Activated T-helper 1 cell treated with anti-CD3 and anti-CD28 coated beads, Interleukin-12 subunit alpha, Interleukin-12 subunit beta, Interleukin-2, Interleukin-4 antibody, amounts not matched to agents 30 ng/mL and 10 ng/mL and 1 ng/mL, durations not matched to agents 14 hours and 24 hours and 36 hours (primary cell): Measurements from ENCODE around the gene TECRL. TPM values are rescaled to one million over a fixed set of nuclear protein-coding genes. Genes with fewer than 3 reads are reported as not detected.

Experiments
- DNase-seq: peaks from one replicate; pipeline ENCODE4 v3.0.0; 2021; ENCODE audit warnings: low spot score
- H3K27ac Mint-ChIP-seq: one replicate; pipeline ENCODE4 v1.8.0; 2021; ENCODE audit warnings: mild to moderate bottlenecking, mixed read lengths
- H3K27me3 Mint-ChIP-seq: one replicate; pipeline ENCODE4 v1.8.0; 2022; ENCODE audit warnings: mild to moderate bottlenecking, moderate library complexity, mixed read lengths; ENCODE audit not compliant: insufficient read depth
- H3K36me3 Mint-ChIP-seq: one replicate; pipeline ENCODE4 v1.8.0; 2021; ENCODE audit warnings: low read depth, mixed read lengths
- H3K4me1 Mint-ChIP-seq: one replicate; pipeline ENCODE4 v1.8.0; 2021; ENCODE audit warnings: low read depth, mixed read lengths
- H3K4me3 Mint-ChIP-seq: one replicate; pipeline ENCODE4 v1.8.0; 2021; ENCODE audit warnings: mild to moderate bottlenecking, moderate library complexity, mixed read lengths
- H3K9me3 Mint-ChIP-seq: one replicate; pipeline ENCODE4 v1.8.0; 2021; ENCODE audit warnings: mixed read lengths
- intact Hi-C: fragments of 100-400 bp; cut with micrococcal nuclease; formaldehyde crosslinking; loops from one replicate; pipeline ENCODE4 v1.15.1; 2024
- total RNA-seq: library from RNA; stranded (reverse); gene quantifications from 2 replicates; pipeline ENCODE4 v1.2.3, GENCODE V29; 2022

TECRL gene
- total RNA-seq, 1 donor from 2014 or later, result not detected

- Mint-ChIP-seq H3K27ac (no peak overlapping the region), H3K4me3 (no peak overlapping the region), H3K36me3 (no peaks in the 10 kb centered on the region), H3K9me3 (peaks cover 1% of the 10 kb centered on the region), H3K4me1 (no peaks in the 10 kb centered on the region), H3K27me3 (no peaks in the 10 kb centered on the region)
- DNase-seq, result no peak
- intact Hi-C loops, result no loop called here
Observed at GRCh38 chr4:64272432-64272831, 136.8 kb downstream of the TECRL start.

GRCh38 chr4:64271601-64272081 lies 137.6 kb downstream of the TECRL start:
- peaks cover 9% of the 10 kb centered on the region for H3K9me3 Mint-ChIP-seq
- H3K27ac Mint-ChIP-seq, result no peak overlapping the region
- H3K27me3 Mint-ChIP-seq, result no peaks in the 10 kb centered on the region
- no peaks in the 10 kb centered on the region for H3K36me3 Mint-ChIP-seq
- no peaks in the 10 kb centered on the region for H3K4me1 Mint-ChIP-seq
- no peak overlapping the region for H3K4me3 Mint-ChIP-seq
- DNase-seq, result no peak
- intact Hi-C loops, result no loop called here

DNA sequence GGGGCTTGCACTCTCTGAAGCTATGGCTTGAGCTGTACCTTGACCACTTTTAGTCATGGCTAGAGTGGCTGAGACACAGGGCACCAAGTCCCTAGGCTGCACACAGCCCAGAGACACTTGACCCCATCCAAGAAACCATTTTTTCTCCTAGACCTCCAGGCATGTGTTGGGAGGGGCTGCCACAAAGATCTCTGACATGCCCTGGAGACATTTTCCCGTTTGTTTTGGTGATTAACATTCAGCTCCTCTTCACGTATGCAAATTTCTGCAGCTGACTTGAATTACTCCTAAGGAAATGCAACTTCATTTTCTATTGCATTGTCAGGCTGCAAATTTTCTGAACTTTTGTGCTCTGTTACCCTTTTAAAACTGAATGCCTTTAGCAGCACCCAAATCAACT lies 142.6 kb downstream of the TECRL start:
- H3K4me3 Mint-ChIP-seq, result no peak overlapping the region
- no peaks in the 10 kb centered on the region for H3K27me3 Mint-ChIP-seq
- H3K4me1 Mint-ChIP-seq, result no peaks in the 10 kb centered on the region
- intact Hi-C loops, result no loop called here
- peaks cover 15% of the 10 kb centered on the region for H3K9me3 Mint-ChIP-seq
- H3K36me3 Mint-ChIP-seq, result no peaks in the 10 kb centered on the region
- no peak for DNase-seq
- H3K27ac Mint-ChIP-seq, result no peak overlapping the region

DNA sequence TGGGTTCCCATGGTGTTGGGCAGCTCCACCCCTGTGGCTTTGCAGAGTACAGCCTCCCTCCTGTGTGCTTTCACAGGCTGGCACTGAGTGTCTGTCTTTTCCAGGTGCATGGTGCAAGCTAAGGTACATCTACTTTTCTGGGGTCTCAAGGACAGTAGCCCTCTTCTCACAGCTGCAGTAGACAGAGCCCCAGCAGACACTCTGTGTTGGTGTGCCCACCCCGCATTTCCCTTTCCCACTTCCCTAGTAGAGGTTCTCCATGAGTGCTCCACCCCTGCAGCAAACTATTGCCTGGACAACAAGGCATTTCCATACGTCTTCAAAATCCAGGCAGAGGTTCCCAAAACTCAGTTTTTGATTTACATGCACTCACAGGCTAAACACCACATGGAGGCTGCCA lies 143.0 kb downstream of the TECRL start:
- no peak for DNase-seq
- Mint-ChIP-seq H3K27ac (no peak overlapping the region), H3K4me3 (no peak overlapping the region), H3K36me3 (no peaks in the 10 kb centered on the region), H3K27me3 (no peaks in the 10 kb centered on the region), H3K9me3 (peaks cover 15% of the 10 kb centered on the region), H3K4me1 (no peaks in the 10 kb centered on the region)
- intact Hi-C loops, result no loop called here

GRCh38 chr4:64251781-64252180 lies 157.5 kb downstream of the TECRL start:
- H3K27ac Mint-ChIP-seq, result no peak overlapping the region
- H3K36me3 Mint-ChIP-seq, result no peaks in the 10 kb centered on the region
- H3K9me3 Mint-ChIP-seq, result peaks cover 7% of the 10 kb centered on the region
- H3K4me1 Mint-ChIP-seq, result no peaks in the 10 kb centered on the region
- H3K4me3 Mint-ChIP-seq, result no peak overlapping the region
- no peak for DNase-seq
- intact Hi-C loops, result no loop called here
- no peaks in the 10 kb centered on the region for H3K27me3 Mint-ChIP-seq

DNA sequence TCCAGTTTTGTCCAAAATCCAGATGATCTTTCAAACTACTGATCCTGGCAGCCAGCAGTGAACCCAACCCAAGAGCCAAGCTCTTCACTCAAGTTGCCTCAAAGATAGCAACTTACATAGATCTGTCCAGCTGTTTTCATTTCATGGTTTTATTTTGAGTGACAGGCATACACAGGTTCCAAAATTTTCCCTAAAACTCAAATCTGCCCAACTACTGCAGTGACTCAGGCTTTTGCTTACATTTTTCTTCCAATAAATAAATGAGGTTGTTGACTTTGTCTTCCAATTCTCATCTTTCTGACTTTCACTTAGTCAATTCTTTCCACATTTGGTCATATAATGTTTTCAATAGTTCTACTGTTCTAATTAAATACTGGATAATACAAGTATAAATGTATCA lies 158.8 kb downstream of the TECRL start:
- no peak for DNase-seq
- no peaks in the 10 kb centered on the region for H3K36me3 Mint-ChIP-seq
- peaks cover 7% of the 10 kb centered on the region for H3K9me3 Mint-ChIP-seq
- H3K4me1 Mint-ChIP-seq, result no peaks in the 10 kb centered on the region
- no peak overlapping the region for H3K4me3 Mint-ChIP-seq
- H3K27ac Mint-ChIP-seq, result no peak overlapping the region
- intact Hi-C loops, result no loop called here
- no peaks in the 10 kb centered on the region for H3K27me3 Mint-ChIP-seq

GRCh38 chr4:64250061-64250460 lies 159.2 kb downstream of the TECRL start:
- Mint-ChIP-seq H3K4me3 (no peak overlapping the region), H3K36me3 (no peaks in the 10 kb centered on the region), H3K9me3 (peaks cover 7% of the 10 kb centered on the region), H3K4me1 (no peaks in the 10 kb centered on the region), H3K27ac (no peak overlapping the region), H3K27me3 (no peaks in the 10 kb centered on the region)
- no peak for DNase-seq
- intact Hi-C loops, result no loop called here

DNA sequence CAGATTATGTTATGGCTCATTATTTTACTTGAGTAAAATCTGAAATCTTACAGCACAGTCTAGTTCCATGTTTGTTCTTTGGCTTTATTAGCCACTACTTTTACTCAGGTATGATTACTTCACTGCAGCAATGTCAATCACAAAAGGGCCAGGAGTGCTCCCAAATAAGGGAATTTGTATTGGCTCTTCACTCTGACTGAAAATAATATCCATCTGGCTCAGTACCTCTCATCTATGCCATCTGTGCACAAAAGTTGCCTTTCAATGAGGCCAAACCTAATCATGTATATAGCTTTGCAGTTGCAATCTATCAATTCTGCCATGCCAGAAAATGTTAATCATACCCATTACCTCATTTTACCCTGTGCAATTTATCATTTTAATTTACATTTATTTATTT lies 161.1 kb downstream of the TECRL start:
- no peaks in the 10 kb centered on the region for H3K4me1 Mint-ChIP-seq
- H3K27ac Mint-ChIP-seq, result no peak overlapping the region
- intact Hi-C loops, result no loop called here
- no peaks in the 10 kb centered on the region for H3K27me3 Mint-ChIP-seq
- DNase-seq, result no peak
- H3K9me3 Mint-ChIP-seq, result peaks cover 11% of the 10 kb centered on the region
- no peak overlapping the region for H3K4me3 Mint-ChIP-seq
- no peaks in the 10 kb centered on the region for H3K36me3 Mint-ChIP-seq

GRCh38 chr4:64230709-64231310 lies 178.4 kb downstream of the TECRL start:
- Mint-ChIP-seq H3K9me3 (peaks cover 22% of the 10 kb centered on the region), H3K27me3 (no peaks in the 10 kb centered on the region), H3K4me1 (no peaks in the 10 kb centered on the region), H3K4me3 (no peak overlapping the region), H3K36me3 (no peaks in the 10 kb centered on the region), H3K27ac (no peak overlapping the region)
- DNase-seq, result no peak
- intact Hi-C loops, result no loop called here
